Rectal smooth muscle tissue (tissue), 1 donor: Measurements from ENCODE around the gene FBN1.

Experiments
- H3K27ac ChIP-seq: one replicate; pipeline ENCODE4 v1.7.0; 2013; ENCODE audit warnings: low read depth, low read length, inconsistent platforms
- H3K27me3 ChIP-seq: one replicate; pipeline ENCODE4 v1.7.0; 2013; ENCODE audit warnings: low read length; ENCODE audit not compliant: control insufficient read depth, insufficient read depth
- H3K36me3 ChIP-seq: one replicate; pipeline ENCODE4 v1.7.0; 2013; ENCODE audit warnings: low read length; ENCODE audit not compliant: control insufficient read depth, insufficient read depth
- H3K4me1 ChIP-seq: one replicate; pipeline ENCODE4 v1.7.0; 2013; ENCODE audit warnings: low read length; ENCODE audit not compliant: control insufficient read depth, insufficient read depth
- H3K4me3 ChIP-seq: one replicate; pipeline ENCODE4 v1.7.0; 2013; ENCODE audit warnings: low read length
- H3K9ac ChIP-seq: one replicate; pipeline ENCODE4 v1.7.0; 2013; ENCODE audit warnings: low read length

The FBN1 gene

DNA sequence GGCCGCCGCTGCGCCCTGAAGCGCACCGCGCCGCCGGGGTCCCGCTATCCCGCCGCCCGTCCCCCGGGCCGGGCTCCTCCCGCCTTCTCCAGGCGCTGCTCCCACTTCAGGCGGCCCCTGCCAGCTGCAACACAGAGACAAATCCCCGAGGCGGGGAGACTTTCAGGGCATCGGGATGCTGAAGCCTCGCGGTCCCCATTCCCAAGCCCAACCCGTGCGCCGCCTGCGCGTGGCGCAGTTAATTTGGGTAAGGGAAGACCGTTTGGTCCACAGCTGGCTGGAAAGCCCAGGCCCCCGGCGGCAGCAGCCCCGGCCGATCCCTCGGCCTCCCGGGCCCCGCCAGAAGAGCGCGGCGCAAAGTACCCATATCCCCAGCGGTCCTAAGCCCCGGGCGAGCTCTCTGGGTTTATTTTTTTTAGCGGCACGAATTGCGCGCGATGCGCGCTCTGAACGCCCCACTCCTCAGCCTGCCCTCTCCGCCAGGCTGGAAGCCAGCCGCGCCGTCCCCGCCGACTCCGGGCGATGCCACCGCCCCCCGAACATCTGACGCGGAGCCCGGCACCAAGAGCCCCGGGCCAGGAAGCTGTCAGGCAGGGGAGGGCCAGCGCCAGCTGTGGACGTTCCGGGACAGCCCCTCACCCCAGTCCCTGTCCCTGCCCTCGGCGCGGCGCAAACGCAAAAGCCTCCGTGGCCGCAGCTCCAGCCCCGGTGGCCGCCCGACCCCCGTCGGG, 517 bp downstream of the FBN1 start:
- Histone ChIP-seq H3K27me3 (no peaks in the 10 kb centered on the region), H3K36me3 (no peaks in the 10 kb centered on the region), H3K9ac (no peak overlapping the region), H3K27ac (peak overlapping the region; percentile 57), H3K4me1 (no peaks in the 10 kb centered on the region), H3K4me3 (peak overlapping the region; percentile 78)

- no peaks in the 10 kb centered on the region for H3K4me1 ChIP-seq
- no peaks in the 10 kb centered on the region for H3K27me3 ChIP-seq
- peak overlapping the region; percentile 57 for H3K27ac ChIP-seq
- no peak overlapping the region for H3K9ac ChIP-seq
- H3K4me3 ChIP-seq: peak overlapping the region; percentile 78
- no peaks in the 10 kb centered on the region for H3K36me3 ChIP-seq
These were observed 1.1 kb downstream of the FBN1 start for GRCh38 chr15:48644467-48644826.

DNA sequence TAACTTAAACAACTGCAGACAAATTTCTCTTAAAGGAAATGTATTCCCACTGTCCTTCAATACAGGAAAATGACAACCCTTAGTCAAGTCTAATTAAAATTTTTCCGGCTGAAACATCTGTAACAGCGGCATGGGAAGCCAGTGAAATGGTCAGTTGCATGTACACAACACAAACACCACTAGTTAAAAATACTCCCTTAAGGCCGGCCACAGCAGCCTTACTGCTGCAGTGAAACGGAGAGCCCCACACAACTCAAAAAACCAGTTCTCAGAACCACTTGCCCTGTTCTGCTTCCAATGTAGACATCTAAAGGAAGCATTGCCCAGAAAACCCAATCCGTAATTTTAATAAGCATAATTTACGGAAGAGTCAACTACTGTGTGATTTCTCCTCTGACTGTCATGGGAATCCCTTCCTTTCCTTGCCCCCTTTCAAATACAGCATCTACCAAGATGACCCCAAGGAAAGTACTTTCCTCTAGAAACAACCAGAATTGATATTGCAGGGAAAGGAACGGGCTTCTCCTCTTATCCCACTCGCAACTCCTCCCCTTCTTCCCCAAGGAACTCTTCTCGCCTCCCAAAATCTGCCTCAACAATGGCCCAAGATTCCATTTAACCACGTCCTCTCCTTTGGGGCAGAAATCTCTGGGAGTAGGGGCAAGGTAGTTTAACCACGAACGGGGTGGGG, 1.6 kb downstream of the FBN1 start:
- Histone ChIP-seq H3K4me1 (no peaks in the 10 kb centered on the region), H3K27ac (peak overlapping the region; percentile 57), H3K9ac (no peak overlapping the region), H3K36me3 (no peaks in the 10 kb centered on the region), H3K27me3 (no peaks in the 10 kb centered on the region), H3K4me3 (peak overlapping the region; percentile 78)

- no peak overlapping the region for H3K9ac ChIP-seq
- H3K4me1 ChIP-seq: no peaks in the 10 kb centered on the region
- no peaks in the 10 kb centered on the region for H3K36me3 ChIP-seq
- peak overlapping the region; percentile 78 for H3K4me3 ChIP-seq
- no peak overlapping the region for H3K27ac ChIP-seq
- no peaks in the 10 kb centered on the region for H3K27me3 ChIP-seq
These were observed 2.3 kb downstream of the FBN1 start for GRCh38 chr15:48643206-48643605.

- no peaks in the 10 kb centered on the region for H3K4me1 ChIP-seq
- H3K36me3 ChIP-seq: no peaks in the 10 kb centered on the region
- H3K27ac ChIP-seq: no peak overlapping the region
- H3K9ac ChIP-seq: no peak overlapping the region
- no peak overlapping the region for H3K4me3 ChIP-seq
- no peaks in the 10 kb centered on the region for H3K27me3 ChIP-seq
These were observed 2.7 kb downstream of the FBN1 start for GRCh38 chr15:48642795-48643194.

DNA sequence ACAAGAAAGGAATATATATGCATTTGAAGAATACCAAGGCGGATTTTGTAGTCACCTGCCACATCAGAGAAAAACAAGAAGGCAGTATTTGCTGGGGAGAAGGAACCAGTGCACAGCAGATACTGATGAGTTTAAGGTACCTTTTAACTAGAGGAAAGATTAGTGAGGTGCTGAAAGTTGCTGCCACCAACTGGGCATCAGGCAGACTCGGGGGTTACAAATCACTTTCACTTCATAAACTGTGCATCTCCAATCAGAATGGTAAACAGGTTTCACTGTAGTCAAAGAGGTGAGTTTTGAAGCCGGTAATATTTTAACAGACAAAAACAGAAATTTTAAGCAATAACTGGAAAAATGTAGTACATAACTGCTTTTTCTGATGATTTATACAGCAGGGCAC, 4.1 kb downstream of the FBN1 start:
- Histone ChIP-seq H3K4me1 (no peaks in the 10 kb centered on the region), H3K27ac (no peak overlapping the region), H3K9ac (no peak overlapping the region), H3K4me3 (no peak overlapping the region), H3K27me3 (no peaks in the 10 kb centered on the region), H3K36me3 (no peaks in the 10 kb centered on the region)

GRCh38 chr15:48638963-48639362, 6.5 kb downstream of the FBN1 start:
- Histone ChIP-seq H3K4me1 (peaks cover 5% of the 10 kb centered on the region), H3K36me3 (no peaks in the 10 kb centered on the region), H3K9ac (no peak overlapping the region), H3K27ac (no peak overlapping the region), H3K4me3 (no peak overlapping the region), H3K27me3 (no peaks in the 10 kb centered on the region)

GRCh38 chr15:48637639-48638038, 7.9 kb downstream of the FBN1 start:
- Histone ChIP-seq H3K27me3 (no peaks in the 10 kb centered on the region), H3K9ac (no peak overlapping the region), H3K36me3 (no peaks in the 10 kb centered on the region), H3K27ac (no peak overlapping the region), H3K4me1 (peaks cover 5% of the 10 kb centered on the region), H3K4me3 (no peak overlapping the region)

- no peak overlapping the region for H3K27ac ChIP-seq
- no peak overlapping the region for H3K9ac ChIP-seq
- no peaks in the 10 kb centered on the region for H3K27me3 ChIP-seq
- no peak overlapping the region for H3K4me3 ChIP-seq
- H3K4me1 ChIP-seq: peaks cover 5% of the 10 kb centered on the region
- H3K36me3 ChIP-seq: no peaks in the 10 kb centered on the region
These were observed 9.0 kb downstream of the FBN1 start for GRCh38 chr15:48636511-48636910.

GRCh38 chr15:48634893-48635292, 10.6 kb downstream of the FBN1 start:
- Histone ChIP-seq H3K9ac (no peak overlapping the region), H3K27me3 (no peaks in the 10 kb centered on the region), H3K36me3 (no peaks in the 10 kb centered on the region), H3K4me1 (peaks cover 5% of the 10 kb centered on the region), H3K4me3 (no peak overlapping the region), H3K27ac (peak overlapping the region; percentile 16)

GRCh38 chr15:48634096-48634495, 11.4 kb downstream of the FBN1 start:
- H3K4me1 ChIP-seq: peaks cover 5% of the 10 kb centered on the region
- no peak overlapping the region for H3K27ac ChIP-seq
- H3K27me3 ChIP-seq: no peaks in the 10 kb centered on the region
- no peak overlapping the region for H3K4me3 ChIP-seq
- H3K9ac ChIP-seq: no peak overlapping the region
- H3K36me3 ChIP-seq: no peaks in the 10 kb centered on the region

- Histone ChIP-seq H3K27ac (no peak overlapping the region), H3K27me3 (no peaks in the 10 kb centered on the region), H3K9ac (no peak overlapping the region), H3K36me3 (no peaks in the 10 kb centered on the region), H3K4me3 (no peak overlapping the region), H3K4me1 (peaks cover 5% of the 10 kb centered on the region)
These were observed 12.9 kb downstream of the FBN1 start for GRCh38 chr15:48632651-48633050.
